A549 (cell line): ENCODE measurements around the gene KLHL29.

Experiments
- EP300 ChIP-seq, 2 experiments: fragments of >200 bp; sonication (Bioruptor Twin); formaldehyde crosslinking; IDR thresholded peaks; 2 replicates in 1 of 2; 3 replicates in 1 of 2; pipeline ENCODE4 v1.6.1; 2016 to 2017
- JUN ChIP-seq, 2 experiments: fragments of >200 bp; sonication (Bioruptor Twin); formaldehyde crosslinking; IDR thresholded peaks; 2 replicates in 1 of 2; 3 replicates in 1 of 2; pipeline ENCODE4 v1.6.1; 2016 to 2017
- MAFK ChIP-seq: fragments of 450-650 bp; IDR thresholded peaks from 2 replicates; pipeline ENCODE4 v1.6.1; 2014; ENCODE audit not compliant: partially characterized antibody
- MAZ ChIP-seq: fragments of 150-350 bp; IDR thresholded peaks from 2 replicates; pipeline ENCODE4 v1.6.1; 2014; ENCODE audit warnings: antibody characterized with exemption, low read depth, low read length, borderline replicate concordance
- NFE2L2 ChIP-seq: fragments of 150-350 bp; conservative IDR thresholded peaks from 2 replicates; pipeline ENCODE4 v1.6.1; 2014; ENCODE audit warnings: low read length
- NPAS2 ChIP-seq: fragments of 250-450 bp; sonication (Bioruptor Pico); IDR thresholded peaks from 2 replicates; pipeline ENCODE4 v1.8.0; 2022; ENCODE audit warnings: mild to moderate bottlenecking, moderate library complexity, borderline replicate concordance
- POLR2A ChIP-seq: IDR thresholded peaks from 2 replicates; pipeline ENCODE4 v1.6.1; 2012; ENCODE audit warnings: mild to moderate bottlenecking, low read length
- RAD21 ChIP-seq, 2 experiments: fragments of >200 bp in 1 of 2; sonication (Bioruptor Twin) in 1 of 2; formaldehyde crosslinking in 1 of 2; IDR thresholded peaks in 1 of 2; conservative IDR thresholded peaks in 1 of 2; 2 replicates in 1 of 2; 3 replicates in 1 of 2; pipeline ENCODE4 v1.6.1; 2012 to 2018; ENCODE audit warnings: inconsistent platforms in 1 of 2
- TFCP2L1 ChIP-seq: fragments of 250-450 bp; sonication (Bioruptor Pico); IDR thresholded peaks from 2 replicates; pipeline ENCODE4 v1.5.0; 2021; ENCODE audit warnings: mild to moderate bottlenecking
- TF ChIP-seq, protein P1 (sequence below): fragments of >200 bp; sonication (Bioruptor Twin); formaldehyde crosslinking; IDR thresholded peaks from 3 replicates; pipeline ENCODE4 v1.5.1; 2016
- TF ChIP-seq, protein P2 (sequence below): fragments of 450-650 bp; IDR thresholded peaks from 2 replicates; pipeline ENCODE4 v1.6.1; 2014; ENCODE audit warnings: antibody characterized with exemption
- TF ChIP-seq, protein P3 (sequence below): fragments of >200 bp; sonication (Bioruptor Twin); formaldehyde crosslinking; IDR thresholded peaks from 3 replicates; pipeline ENCODE4 v1.6.1; 2016

DNA sequence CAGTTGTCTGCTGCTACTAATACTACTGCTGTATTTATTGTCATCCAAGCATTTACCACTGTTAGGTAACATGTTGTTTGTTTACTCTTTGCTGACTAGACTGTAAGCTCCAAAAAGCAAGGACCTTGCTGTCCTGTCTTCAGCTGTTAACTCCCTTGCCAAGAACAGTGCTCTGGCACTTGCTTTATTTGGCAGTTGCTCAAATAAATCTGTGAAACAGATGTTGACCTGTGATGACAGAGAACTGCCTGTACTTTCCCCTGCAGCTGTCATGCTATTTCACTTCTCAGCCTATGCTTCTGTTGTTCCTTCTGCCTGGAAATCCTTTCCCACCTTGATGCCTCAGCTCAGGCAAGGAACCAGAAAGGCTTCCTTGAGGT lies 360.7 kb downstream of the KLHL29 start:
- no peak for TF ChIP-seq POLR2A
- TF ChIP-seq, protein P1, sequence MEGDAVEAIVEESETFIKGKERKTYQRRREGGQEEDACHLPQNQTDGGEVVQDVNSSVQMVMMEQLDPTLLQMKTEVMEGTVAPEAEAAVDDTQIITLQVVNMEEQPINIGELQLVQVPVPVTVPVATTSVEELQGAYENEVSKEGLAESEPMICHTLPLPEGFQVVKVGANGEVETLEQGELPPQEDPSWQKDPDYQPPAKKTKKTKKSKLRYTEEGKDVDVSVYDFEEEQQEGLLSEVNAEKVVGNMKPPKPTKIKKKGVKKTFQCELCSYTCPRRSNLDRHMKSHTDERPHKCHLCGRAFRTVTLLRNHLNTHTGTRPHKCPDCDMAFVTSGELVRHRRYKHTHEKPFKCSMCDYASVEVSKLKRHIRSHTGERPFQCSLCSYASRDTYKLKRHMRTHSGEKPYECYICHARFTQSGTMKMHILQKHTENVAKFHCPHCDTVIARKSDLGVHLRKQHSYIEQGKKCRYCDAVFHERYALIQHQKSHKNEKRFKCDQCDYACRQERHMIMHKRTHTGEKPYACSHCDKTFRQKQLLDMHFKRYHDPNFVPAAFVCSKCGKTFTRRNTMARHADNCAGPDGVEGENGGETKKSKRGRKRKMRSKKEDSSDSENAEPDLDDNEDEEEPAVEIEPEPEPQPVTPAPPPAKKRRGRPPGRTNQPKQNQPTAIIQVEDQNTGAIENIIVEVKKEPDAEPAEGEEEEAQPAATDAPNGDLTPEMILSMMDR = no peak
- no peak for TF ChIP-seq RAD21 (conservative IDR thresholded peaks at IDR 0.05 in 1 of 2, IDR thresholded peaks at IDR 0.05 in 1 of 2)
- TF ChIP-seq EP300 (IDR thresholded peaks at IDR 0.05) = no peak
- TF ChIP-seq JUN (IDR thresholded peaks at IDR 0.05) = no peak
- TF ChIP-seq NFE2L2 = no peak
- no peak for TF ChIP-seq TFCP2L1 (CRISPR knock-in tag)
- TF ChIP-seq MAZ = no peak
- TF ChIP-seq, protein P2, sequence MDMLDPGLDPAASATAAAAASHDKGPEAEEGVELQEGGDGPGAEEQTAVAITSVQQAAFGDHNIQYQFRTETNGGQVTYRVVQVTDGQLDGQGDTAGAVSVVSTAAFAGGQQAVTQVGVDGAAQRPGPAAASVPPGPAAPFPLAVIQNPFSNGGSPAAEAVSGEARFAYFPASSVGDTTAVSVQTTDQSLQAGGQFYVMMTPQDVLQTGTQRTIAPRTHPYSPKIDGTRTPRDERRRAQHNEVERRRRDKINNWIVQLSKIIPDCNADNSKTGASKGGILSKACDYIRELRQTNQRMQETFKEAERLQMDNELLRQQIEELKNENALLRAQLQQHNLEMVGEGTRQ = no peak
- TF ChIP-seq, protein P3, sequence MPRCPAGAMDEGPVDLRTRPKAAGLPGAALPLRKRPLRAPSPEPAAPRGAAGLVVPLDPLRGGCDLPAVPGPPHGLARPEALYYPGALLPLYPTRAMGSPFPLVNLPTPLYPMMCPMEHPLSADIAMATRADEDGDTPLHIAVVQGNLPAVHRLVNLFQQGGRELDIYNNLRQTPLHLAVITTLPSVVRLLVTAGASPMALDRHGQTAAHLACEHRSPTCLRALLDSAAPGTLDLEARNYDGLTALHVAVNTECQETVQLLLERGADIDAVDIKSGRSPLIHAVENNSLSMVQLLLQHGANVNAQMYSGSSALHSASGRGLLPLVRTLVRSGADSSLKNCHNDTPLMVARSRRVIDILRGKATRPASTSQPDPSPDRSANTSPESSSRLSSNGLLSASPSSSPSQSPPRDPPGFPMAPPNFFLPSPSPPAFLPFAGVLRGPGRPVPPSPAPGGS = no peak
- TF ChIP-seq NPAS2 (CRISPR knock-in tag) = no peak
- TF ChIP-seq MAFK = peak; percentile 48
